ENCODE measurements around the gene NPAS2.

DNA sequence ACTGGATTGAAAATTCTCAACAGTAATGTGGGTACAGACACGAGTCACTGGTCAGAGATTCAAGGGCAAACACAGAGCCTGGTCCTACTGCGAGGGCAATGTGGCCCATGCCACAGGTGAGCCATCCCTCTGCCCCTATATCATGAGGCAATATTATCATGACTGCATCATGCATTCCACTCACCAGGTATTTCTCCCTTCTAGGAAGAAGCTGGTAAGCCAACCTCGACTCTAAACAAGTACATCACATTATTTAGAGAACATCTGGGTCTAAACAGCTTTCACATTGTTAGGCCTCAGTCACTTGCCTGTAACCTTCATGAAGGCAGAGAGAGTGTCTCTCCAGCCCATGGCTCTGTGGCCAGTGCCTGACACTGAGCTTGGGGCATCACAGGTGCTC is 167.6 kb downstream of the NPAS2 start:
- TF ChIP-seq ELF4 (IDR thresholded peaks at IDR 0.05) (no peak), BHLHE40 (IDR thresholded peaks at IDR 0.05; ENCODE audit: borderline replicate concordance) (no peak), SP1 (IDR thresholded peaks at IDR 0.05) (no peak), LEF1 (IDR thresholded peaks at IDR 0.05; ENCODE audit: borderline replicate concordance) (no peak), FOXK2 (IDR thresholded peaks at IDR 0.05) (no peak), ARNT (IDR thresholded peaks at IDR 0.05) (no peak), NFRKB (IDR thresholded peaks at IDR 0.05) (no peak), TARDBP (IDR thresholded peaks at IDR 0.05) (no peak)
- TF ChIP-seq, protein P1, sequence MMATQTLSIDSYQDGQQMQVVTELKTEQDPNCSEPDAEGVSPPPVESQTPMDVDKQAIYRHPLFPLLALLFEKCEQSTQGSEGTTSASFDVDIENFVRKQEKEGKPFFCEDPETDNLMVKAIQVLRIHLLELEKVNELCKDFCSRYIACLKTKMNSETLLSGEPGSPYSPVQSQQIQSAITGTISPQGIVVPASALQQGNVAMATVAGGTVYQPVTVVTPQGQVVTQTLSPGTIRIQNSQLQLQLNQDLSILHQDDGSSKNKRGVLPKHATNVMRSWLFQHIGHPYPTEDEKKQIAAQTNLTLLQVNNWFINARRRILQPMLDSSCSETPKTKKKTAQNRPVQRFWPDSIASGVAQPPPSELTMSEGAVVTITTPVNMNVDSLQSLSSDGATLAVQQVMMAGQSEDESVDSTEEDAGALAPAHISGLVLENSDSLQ (IDR thresholded peaks at IDR 0.05), result no peak

Measured in HEK293T (cell line).